WERI-Rb-1 (cell line): ENCODE measurements around the gene EDARADD.
"Not testable (repeated sequence)": the region's sequence is repeated elsewhere in the genome, so short reads cannot be mapped to it uniquely, and the experiment has no call there.

Source experiments
- DNase-seq: peaks from one replicate; pipeline ENCODE4 v3.0.0-alpha.2; 2020
- H3K27ac ChIP-seq: fragments of 250-450 bp; sonication (Bioruptor Pico); 2 replicates; pipeline ENCODE4 v1.5.1; 2020; ENCODE audit warnings: mild to moderate bottlenecking, moderate library complexity
- H3K27me3 ChIP-seq: fragments of 250-450 bp; sonication (Bioruptor Pico); 2 replicates; pipeline ENCODE4 v1.5.1; 2021; ENCODE audit warnings: mild to moderate bottlenecking, low read depth, moderate library complexity; ENCODE audit not compliant: insufficient read depth, severe bottlenecking
- H3K36me3 ChIP-seq: fragments of 250-450 bp; sonication (Bioruptor Pico); 2 replicates; pipeline ENCODE4 v1.5.1; 2020; ENCODE audit warnings: mild to moderate bottlenecking, moderate library complexity
- H3K4me3 ChIP-seq: 2 replicates; pipeline ENCODE4 v1.5.1; 2011; ENCODE audit warnings: low read depth, mild to moderate bottlenecking, control low read depth, low read length
- H3K9me3 ChIP-seq: fragments of 250-450 bp; sonication (Bioruptor Pico); 2 replicates; pipeline ENCODE4 v1.5.1; 2021; ENCODE audit warnings: mild to moderate bottlenecking, moderate library complexity; ENCODE audit not compliant: severe bottlenecking
- CTCF ChIP-seq: IDR thresholded peaks from 2 replicates; pipeline ENCODE4 v1.5.1; 2011; ENCODE audit warnings: low read depth, mild to moderate bottlenecking, control low read depth, inconsistent platforms, low read length

The EDARADD gene

GRCh38 chr1:236497908-236498307, 103.8 kb downstream of the EDARADD start:
- no peak for DNase-seq
- H3K9me3 ChIP-seq = no peaks in the 10 kb centered on the region
- no peaks in the 10 kb centered on the region for H3K36me3 ChIP-seq
- H3K27me3 ChIP-seq = no peaks in the 10 kb centered on the region
- no peak overlapping the region for H3K27ac ChIP-seq
- no peak for TF ChIP-seq CTCF
- no peak overlapping the region for H3K4me3 ChIP-seq

- Histone ChIP-seq H3K4me3 (no peak overlapping the region), H3K9me3 (no peaks in the 10 kb centered on the region), H3K27ac (no peak overlapping the region), H3K27me3 (no peaks in the 10 kb centered on the region), H3K36me3 (no peaks in the 10 kb centered on the region)
- no peak for TF ChIP-seq CTCF
- no peak for DNase-seq
Observed at GRCh38 chr1:236501093-236501492, 107.0 kb downstream of the EDARADD start.

GRCh38 chr1:236502579-236502971, 108.5 kb downstream of the EDARADD start:
- H3K9me3 ChIP-seq = no peaks in the 10 kb centered on the region
- no peak for DNase-seq
- no peaks in the 10 kb centered on the region for H3K36me3 ChIP-seq
- no peaks in the 10 kb centered on the region for H3K27me3 ChIP-seq
- no peak for TF ChIP-seq CTCF
- H3K4me3 ChIP-seq = no peak overlapping the region
- H3K27ac ChIP-seq = no peak overlapping the region

- Histone ChIP-seq H3K36me3 (no peaks in the 10 kb centered on the region), H3K4me3 (no peak overlapping the region), H3K9me3 (no peaks in the 10 kb centered on the region), H3K27ac (no peak overlapping the region), H3K27me3 (no peaks in the 10 kb centered on the region)
- no peak for TF ChIP-seq CTCF
- no peak for DNase-seq
Observed at GRCh38 chr1:236502972-236503639, 109.0 kb downstream of the EDARADD start.

GRCh38 chr1:236504338-236504737, 110.3 kb downstream of the EDARADD start:
- H3K36me3 ChIP-seq, H3K4me3 ChIP-seq, H3K27ac ChIP-seq, DNase-seq, H3K27me3 ChIP-seq, H3K9me3 ChIP-seq: not testable (repeated sequence)

- no peak for TF ChIP-seq CTCF
- Histone ChIP-seq H3K27ac (no peak overlapping the region), H3K27me3 (no peaks in the 10 kb centered on the region), H3K36me3 (no peaks in the 10 kb centered on the region), H3K9me3 (no peaks in the 10 kb centered on the region), H3K4me3 (no peak overlapping the region)
- DNase-seq = no peak
Observed at GRCh38 chr1:236507022-236507700, 113.1 kb downstream of the EDARADD start.
